Cardiac fibroblast (primary cell): ENCODE data around the gene TM7SF2.

ENCODE experiments used
- DNase-seq, 2 donors: peaks; one replicate each; pipeline versions ENCODE4 v3.0.0 to v3.0.0-alpha.2; 2010; ENCODE audit warnings: low read depth in 2 of 2
- H3K4me3 ChIP-seq, 2 donors: replicated peaks in 1 of 2; 1 replicate in 1 of 2; 2 replicates in 1 of 2; pipeline ENCODE4 v1.5.1; 2011; ENCODE audit warnings: low read depth in 2 of 2, low read length in 2 of 2, mild to moderate bottlenecking in 2 of 2, moderate library complexity in 1 of 2
- CTCF ChIP-seq: IDR thresholded peaks from one replicate; pipeline ENCODE4 v1.5.1; 2011; ENCODE audit warnings: low read depth, mild to moderate bottlenecking, low read length, inconsistent platforms

The TM7SF2 gene

GRCh38 chr11:65112546-65113360 lies 1.1 kb downstream of the TM7SF2 start:
- peak; percentile 40 to 50 for DNase-seq
- peak; percentile 43 for TF ChIP-seq CTCF
- H3K4me3 ChIP-seq: peak overlapping the region; percentile 49 to 59

GRCh38 chr11:65113361-65113756 lies 1.7 kb downstream of the TM7SF2 start:
- H3K4me3 ChIP-seq: peak overlapping the region in 1 of 2 donors; percentile 41

GRCh38 chr11:65113839-65114238 lies 2.2 kb downstream of the TM7SF2 start:
- TF ChIP-seq CTCF: no peak
- H3K4me3 ChIP-seq: no peak overlapping the region
- no peak for DNase-seq

More at GRCh38 chr11:65113361-65113756, 1.7 kb downstream of the TM7SF2 start:
- no peak for TF ChIP-seq CTCF
- no peak for DNase-seq

- no peak overlapping the region for H3K4me3 ChIP-seq
- no peak for TF ChIP-seq CTCF
- no peak for DNase-seq
Measured at GRCh38 chr11:65114538-65115171, 3.0 kb downstream of the TM7SF2 start.

GRCh38 chr11:65115361-65116082 lies 3.9 kb downstream of the TM7SF2 start:
- no peak overlapping the region for H3K4me3 ChIP-seq
- no peak for DNase-seq
- TF ChIP-seq CTCF: no peak

GRCh38 chr11:65116370-65117205 lies 4.9 kb downstream of the TM7SF2 start:
- peak; percentile 54 to 57 for DNase-seq
- peak overlapping the region; percentile 92 to 95 for H3K4me3 ChIP-seq
- TF ChIP-seq CTCF: no peak
